ENCODE measurements around the gene CRMP1.
"Not testable (repeated sequence)": the region's sequence is repeated elsewhere in the genome, so short reads cannot be mapped to it uniquely, and the experiment has no call there.

The CRMP1 gene

DNA sequence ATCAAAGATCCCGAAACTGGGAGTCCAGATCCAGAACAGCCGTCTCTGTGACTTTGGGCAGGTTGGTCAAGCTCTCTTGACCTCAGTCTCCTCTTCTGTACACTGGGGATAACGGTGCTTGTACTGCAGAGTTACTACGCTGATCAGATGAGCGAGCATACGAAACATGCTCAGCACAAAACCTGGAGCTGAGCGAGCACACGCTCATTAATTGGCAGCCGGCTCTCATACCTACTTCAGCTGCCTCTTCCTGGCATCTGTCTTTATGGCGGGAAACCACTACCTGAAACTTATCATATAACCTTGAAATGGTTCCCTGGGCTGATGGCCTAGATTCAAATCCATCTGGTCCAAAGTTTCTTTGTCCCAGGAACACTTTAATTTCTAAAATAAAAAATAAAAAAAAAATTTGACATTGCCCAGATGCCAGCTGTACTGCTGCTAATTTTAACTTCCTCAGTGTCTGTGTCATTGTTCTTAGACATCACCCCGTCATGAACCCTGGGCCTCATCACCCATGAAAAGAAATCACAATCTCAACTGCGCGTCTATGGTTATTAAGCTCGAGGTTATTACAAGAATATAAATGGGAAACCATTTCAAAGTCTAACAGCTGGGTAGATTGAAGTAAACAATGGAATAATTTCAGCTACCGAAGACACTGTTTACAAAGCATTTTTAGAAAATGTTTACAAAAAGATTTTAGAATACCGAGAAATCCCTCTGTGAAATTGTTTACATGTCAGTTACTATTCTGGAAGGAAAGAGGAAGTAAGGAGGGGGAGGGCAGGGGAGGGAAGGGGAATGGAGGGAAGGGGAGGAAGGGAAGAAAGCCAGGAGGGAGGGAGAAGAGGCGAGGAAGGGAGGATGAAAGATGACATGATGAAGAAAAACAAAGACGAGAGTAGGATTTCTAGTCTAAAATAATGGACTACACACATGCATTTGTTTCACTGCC is 49.0 kb downstream of the CRMP1 start:
- no peak overlapping the region for H3K4me3 ChIP-seq (ENCODE audit: low read length)
- peaks cover 42% of the 10 kb centered on the region for H3K36me3 ChIP-seq (ENCODE audit: control insufficient read depth, low read depth, low read length)

DNA sequence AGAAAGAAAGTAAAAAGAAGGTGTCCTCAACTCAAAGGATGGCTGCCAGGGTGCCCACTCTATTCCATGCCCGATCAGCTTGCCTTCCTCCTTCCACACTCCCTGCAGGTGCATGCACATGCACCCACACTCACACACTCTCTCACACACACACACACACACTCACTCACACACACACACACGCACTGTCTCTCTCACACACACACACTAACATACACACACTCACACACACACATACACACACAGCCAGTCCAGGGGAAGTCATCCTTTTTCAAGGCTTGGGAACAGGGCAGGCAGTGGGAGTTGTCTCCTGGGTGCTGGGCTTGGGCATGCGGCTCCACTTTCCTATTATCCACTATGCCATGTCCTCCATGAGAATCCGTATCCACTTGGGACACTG is 50.4 kb downstream of the CRMP1 start:
- no peak overlapping the region for H3K4me3 ChIP-seq (ENCODE audit: low read length)
- H3K36me3 ChIP-seq (ENCODE audit: control insufficient read depth, low read depth, low read length), result peaks cover 34% of the 10 kb centered on the region
- no peaks in the 10 kb centered on the region for H3K4me1 ChIP-seq (ENCODE audit: control insufficient read depth, low read depth, low read length)
- no peaks in the 10 kb centered on the region for H3K9me3 ChIP-seq (ENCODE audit: control insufficient read depth, low read depth, low read length)
- H3K27me3 ChIP-seq (ENCODE audit: control insufficient read depth, insufficient read depth, low read length), result no peaks in the 10 kb centered on the region
- no peak overlapping the region for H3K27ac ChIP-seq (ENCODE audit: low read length)
- H3K9ac ChIP-seq (ENCODE audit: low read length), result no peak overlapping the region

More for the DNA sequence above, 49.0 kb downstream of the CRMP1 start:
- H3K4me1 ChIP-seq (ENCODE audit: control insufficient read depth, low read depth, low read length), result no peaks in the 10 kb centered on the region
- H3K27ac ChIP-seq (ENCODE audit: low read length), result no peak overlapping the region
- H3K9ac ChIP-seq (ENCODE audit: low read length), result no peak overlapping the region
- no peaks in the 10 kb centered on the region for H3K9me3 ChIP-seq (ENCODE audit: control insufficient read depth, low read depth, low read length)
- no peaks in the 10 kb centered on the region for H3K27me3 ChIP-seq (ENCODE audit: control insufficient read depth, insufficient read depth, low read length)

DNA sequence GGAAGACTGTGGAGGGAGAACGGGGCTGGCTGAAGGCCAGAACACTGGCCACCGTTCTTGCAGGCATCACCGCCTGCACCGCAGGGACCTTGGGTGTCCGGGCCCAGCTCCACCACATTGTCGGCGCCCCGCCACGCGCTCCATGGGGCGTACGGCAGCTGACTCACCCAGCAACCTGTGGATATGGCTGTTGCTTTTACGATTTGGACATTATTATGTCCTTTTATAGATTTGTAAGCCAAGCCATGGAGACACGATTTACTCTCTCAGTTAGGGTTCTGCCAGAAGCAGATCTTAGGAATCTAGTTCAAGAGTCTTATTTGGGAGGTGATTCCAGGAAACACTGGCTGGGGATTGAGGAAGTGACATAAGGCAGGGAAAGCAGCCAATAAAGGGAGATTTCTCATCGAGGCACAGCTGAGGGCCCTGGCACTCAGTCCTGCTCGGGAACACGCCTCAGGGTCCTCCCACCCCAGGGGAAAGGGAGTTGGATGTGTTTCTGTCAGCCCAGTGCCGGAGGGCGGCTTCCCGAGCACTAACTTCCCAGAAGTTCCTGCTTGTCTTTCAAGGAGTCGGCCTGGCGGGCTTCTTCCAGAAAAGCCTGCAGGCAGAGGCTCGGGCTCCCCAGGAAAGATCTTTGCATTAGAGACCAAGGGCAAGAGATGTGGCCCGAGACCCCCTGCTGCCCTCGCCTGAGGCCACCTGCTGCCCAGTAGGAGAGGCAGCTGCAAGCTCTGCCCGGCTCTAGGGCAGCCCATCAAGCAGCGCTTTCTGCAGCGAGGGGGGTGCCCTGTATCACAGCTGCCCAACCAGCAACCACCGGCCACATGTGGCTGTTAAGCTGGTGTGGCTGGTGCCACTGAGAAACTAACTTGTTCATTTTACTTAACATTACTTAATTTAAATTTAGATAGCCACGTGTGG is 52.9 kb downstream of the CRMP1 start:
- no peaks in the 10 kb centered on the region for H3K9me3 ChIP-seq (ENCODE audit: control insufficient read depth, low read depth, low read length)
- H3K36me3 ChIP-seq (ENCODE audit: control insufficient read depth, low read depth, low read length), result peaks cover 44% of the 10 kb centered on the region
- no peak overlapping the region for H3K4me3 ChIP-seq (ENCODE audit: low read length)
- H3K27me3 ChIP-seq (ENCODE audit: control insufficient read depth, insufficient read depth, low read length), result no peaks in the 10 kb centered on the region
- no peak overlapping the region for H3K9ac ChIP-seq (ENCODE audit: low read length)
- H3K27ac ChIP-seq (ENCODE audit: low read length), result no peak overlapping the region
- no peaks in the 10 kb centered on the region for H3K4me1 ChIP-seq (ENCODE audit: control insufficient read depth, low read depth, low read length)

DNA sequence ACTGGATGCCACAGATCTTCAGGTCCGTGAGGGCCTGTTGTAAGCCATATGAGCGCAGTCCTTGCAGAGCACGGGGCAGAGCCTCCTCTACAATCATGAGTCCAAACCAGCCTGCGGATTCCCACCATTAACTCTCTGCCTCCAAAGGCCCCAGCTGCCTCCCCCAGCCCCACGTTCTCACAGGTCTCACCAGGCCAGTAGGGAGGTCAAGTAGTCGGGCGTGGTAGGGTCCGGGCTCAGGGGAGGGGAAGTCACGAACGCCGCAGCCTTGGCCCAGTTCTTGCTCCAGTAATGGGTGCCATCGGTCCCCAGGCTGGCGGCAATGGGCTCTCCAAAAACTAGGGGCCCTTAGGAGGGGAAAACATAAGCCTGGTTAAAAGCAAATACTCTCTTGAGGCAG is 53.6 kb downstream of the CRMP1 start:
- H3K27me3 ChIP-seq (ENCODE audit: control insufficient read depth, insufficient read depth, low read length), result no peaks in the 10 kb centered on the region
- peaks cover 46% of the 10 kb centered on the region for H3K36me3 ChIP-seq (ENCODE audit: control insufficient read depth, low read depth, low read length)

DNA sequence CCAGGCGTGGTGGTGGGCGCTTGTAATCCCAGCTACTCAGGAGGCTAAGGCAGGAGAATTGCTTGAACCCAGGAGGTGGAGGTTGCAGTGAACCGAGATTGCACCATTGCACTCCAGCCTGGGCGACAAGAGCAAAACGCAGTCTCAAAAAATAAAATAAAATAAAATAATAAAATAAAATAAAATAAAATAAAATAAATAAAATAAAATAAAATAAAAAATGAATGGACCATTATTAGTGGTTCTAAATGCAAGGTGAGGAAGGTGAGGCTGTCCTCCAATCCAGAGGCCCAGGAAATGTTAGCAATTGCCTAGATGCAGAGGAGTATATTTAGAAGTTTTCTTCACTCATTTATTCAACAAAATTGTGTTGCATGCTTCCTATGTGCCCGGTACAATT is 55.4 kb downstream of the CRMP1 start:
- H3K9ac ChIP-seq (ENCODE audit: low read length); H3K4me3 ChIP-seq (ENCODE audit: low read length); H3K9me3 ChIP-seq (ENCODE audit: control insufficient read depth, low read depth, low read length); H3K27ac ChIP-seq (ENCODE audit: low read length); H3K4me1 ChIP-seq (ENCODE audit: control insufficient read depth, low read depth, low read length); H3K27me3 ChIP-seq (ENCODE audit: control insufficient read depth, insufficient read depth, low read length): not testable (repeated sequence)
- peaks cover 41% of the 10 kb centered on the region for H3K36me3 ChIP-seq (ENCODE audit: control insufficient read depth, low read depth, low read length)

More for the DNA sequence above, 53.6 kb downstream of the CRMP1 start:
- Histone ChIP-seq H3K27ac (ENCODE audit: low read length) (no peak overlapping the region), H3K9me3 (ENCODE audit: control insufficient read depth, low read depth, low read length) (no peaks in the 10 kb centered on the region), H3K4me3 (ENCODE audit: low read length) (no peak overlapping the region), H3K9ac (ENCODE audit: low read length) (no peak overlapping the region), H3K4me1 (ENCODE audit: control insufficient read depth, low read depth, low read length) (no peaks in the 10 kb centered on the region)

DNA sequence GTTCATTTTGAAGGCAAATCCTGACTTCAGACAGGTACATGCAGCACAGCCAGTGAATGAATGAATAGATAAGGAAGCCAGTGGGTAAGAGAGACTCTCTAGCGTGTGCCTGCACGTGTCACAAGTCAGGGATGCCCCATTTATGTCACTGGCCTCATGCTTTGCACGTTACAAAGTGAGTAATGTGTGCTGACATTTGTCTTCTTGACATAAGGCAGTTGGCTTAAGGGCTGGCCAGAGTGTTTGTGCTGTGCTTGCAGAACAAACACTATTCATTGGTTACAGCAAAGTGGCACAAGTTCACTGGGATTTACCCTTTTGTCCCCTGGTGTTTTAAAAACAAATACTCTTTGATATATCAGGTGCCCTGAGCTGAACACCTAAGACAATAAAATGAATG is 55.9 kb downstream of the CRMP1 start:
- Histone ChIP-seq H3K9me3 (ENCODE audit: control insufficient read depth, low read depth, low read length) (no peaks in the 10 kb centered on the region), H3K4me3 (ENCODE audit: low read length) (no peak overlapping the region), H3K27ac (ENCODE audit: low read length) (no peak overlapping the region), H3K9ac (ENCODE audit: low read length) (no peak overlapping the region), H3K36me3 (ENCODE audit: control insufficient read depth, low read depth, low read length) (peaks cover 42% of the 10 kb centered on the region), H3K4me1 (ENCODE audit: control insufficient read depth, low read depth, low read length) (no peaks in the 10 kb centered on the region), H3K27me3 (ENCODE audit: control insufficient read depth, insufficient read depth, low read length) (no peaks in the 10 kb centered on the region)

DNA sequence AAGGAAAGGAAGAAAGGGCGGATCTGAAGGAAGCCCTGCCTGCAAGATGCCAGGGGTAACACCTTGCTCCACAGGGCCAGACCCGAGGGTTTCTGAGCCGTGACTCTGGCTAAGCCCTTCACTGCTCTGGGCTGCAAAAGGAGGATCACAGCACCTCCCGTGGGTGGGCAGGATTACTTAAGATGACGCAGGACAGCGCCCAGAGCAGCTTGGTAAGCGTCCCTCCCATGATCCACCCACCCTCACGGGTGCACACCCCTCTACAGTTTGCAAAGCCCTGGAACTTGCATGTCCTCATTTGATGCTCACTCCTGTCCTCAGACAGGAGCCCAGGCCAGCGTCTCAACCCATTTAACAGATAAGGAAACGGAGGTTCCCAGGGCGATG is 64.9 kb downstream of the CRMP1 start:
- Histone ChIP-seq H3K4me3 (ENCODE audit: low read length) (no peak overlapping the region), H3K9me3 (ENCODE audit: control insufficient read depth, low read depth, low read length) (no peaks in the 10 kb centered on the region), H3K27ac (ENCODE audit: low read length) (no peak overlapping the region), H3K27me3 (ENCODE audit: control insufficient read depth, insufficient read depth, low read length) (no peaks in the 10 kb centered on the region), H3K36me3 (ENCODE audit: control insufficient read depth, low read depth, low read length) (peaks cover 42% of the 10 kb centered on the region), H3K4me1 (ENCODE audit: control insufficient read depth, low read depth, low read length) (no peaks in the 10 kb centered on the region), H3K9ac (ENCODE audit: low read length) (no peak overlapping the region)

DNA sequence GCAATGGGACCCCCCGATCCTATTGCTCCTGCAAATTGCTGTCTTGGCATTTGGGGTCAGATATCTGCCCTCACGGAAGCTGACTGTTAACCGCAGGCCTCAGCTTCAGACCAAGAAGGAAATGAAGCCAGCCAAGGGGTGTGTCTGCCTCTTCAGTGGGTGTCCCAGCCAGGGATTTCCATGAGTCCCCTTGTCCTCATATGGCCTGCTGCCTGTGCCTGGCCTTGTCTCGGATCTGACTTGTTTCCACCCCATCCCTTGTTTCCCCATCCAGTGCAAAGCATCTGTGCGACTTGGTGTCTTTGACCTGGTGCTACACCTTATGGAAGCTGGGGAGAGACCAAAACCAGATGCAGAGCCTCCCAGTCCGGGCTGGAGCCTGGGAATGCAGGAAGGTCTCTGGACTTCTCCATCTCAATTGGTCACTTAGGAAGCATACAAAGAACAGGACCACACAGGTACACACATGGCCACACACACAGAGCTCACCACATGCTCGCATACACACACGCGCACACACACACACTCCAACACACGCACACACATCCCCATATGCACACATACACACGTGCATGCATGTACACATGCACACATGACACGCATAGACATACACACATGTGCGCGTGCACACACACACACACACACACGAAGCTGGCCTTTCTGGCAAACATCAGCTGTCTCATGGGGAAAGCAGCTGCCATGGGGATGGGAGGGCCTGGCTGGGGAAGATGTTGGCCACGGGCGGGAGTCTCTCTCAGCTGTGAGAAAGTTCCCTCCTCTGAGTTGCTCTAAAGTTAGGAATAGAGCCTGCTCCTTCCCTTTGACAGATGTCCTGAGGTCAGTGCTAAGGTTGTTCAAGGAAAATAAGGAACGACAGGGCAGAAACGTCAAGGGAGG is 65.5 kb downstream of the CRMP1 start:
- Histone ChIP-seq H3K27me3 (ENCODE audit: control insufficient read depth, insufficient read depth, low read length) (no peaks in the 10 kb centered on the region), H3K4me1 (ENCODE audit: control insufficient read depth, low read depth, low read length) (no peaks in the 10 kb centered on the region), H3K9ac (ENCODE audit: low read length) (no peak overlapping the region), H3K4me3 (ENCODE audit: low read length) (no peak overlapping the region), H3K27ac (ENCODE audit: low read length) (no peak overlapping the region), H3K36me3 (ENCODE audit: control insufficient read depth, low read depth, low read length) (peaks cover 43% of the 10 kb centered on the region), H3K9me3 (ENCODE audit: control insufficient read depth, low read depth, low read length) (no peaks in the 10 kb centered on the region)

DNA sequence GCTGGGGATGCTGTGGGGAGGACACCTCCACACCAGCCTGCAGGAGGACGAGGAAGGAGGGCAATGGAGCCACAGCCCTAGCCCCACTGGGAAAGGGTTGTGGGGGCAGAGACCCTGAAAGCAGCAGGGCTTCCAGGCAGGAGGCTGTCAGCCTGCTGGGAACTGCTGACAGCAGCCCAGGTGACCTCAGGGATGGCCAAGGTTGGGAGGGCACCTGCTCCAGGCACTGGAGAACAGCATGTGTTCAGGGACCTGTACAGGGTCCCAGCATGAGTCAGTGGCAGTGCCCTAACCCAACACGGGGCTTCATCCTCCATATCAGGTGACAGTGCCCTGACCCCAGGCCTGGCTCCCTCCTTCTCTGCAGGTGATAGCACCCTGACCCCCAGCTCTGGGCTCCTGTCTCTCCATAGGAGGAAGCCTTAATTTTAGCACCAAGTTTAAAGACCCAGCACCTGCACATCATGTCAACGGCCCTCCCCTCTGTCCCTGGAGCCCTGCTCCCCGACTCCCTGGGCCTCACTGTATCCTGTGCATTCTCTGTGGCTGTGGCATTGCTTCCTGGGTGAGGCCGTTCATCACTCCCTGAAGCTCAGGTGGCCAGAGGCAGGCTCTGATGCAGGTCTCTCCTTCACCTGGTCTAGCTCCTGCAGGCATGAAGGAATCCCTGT is 66.3 kb downstream of the CRMP1 start:
- H3K4me1 ChIP-seq (ENCODE audit: control insufficient read depth, low read depth, low read length), result no peaks in the 10 kb centered on the region
- H3K9me3 ChIP-seq (ENCODE audit: control insufficient read depth, low read depth, low read length), result no peaks in the 10 kb centered on the region
- H3K4me3 ChIP-seq (ENCODE audit: low read length), result no peak overlapping the region
- no peak overlapping the region for H3K27ac ChIP-seq (ENCODE audit: low read length)
- peaks cover 45% of the 10 kb centered on the region for H3K36me3 ChIP-seq (ENCODE audit: control insufficient read depth, low read depth, low read length)
- no peaks in the 10 kb centered on the region for H3K27me3 ChIP-seq (ENCODE audit: control insufficient read depth, insufficient read depth, low read length)
- no peak overlapping the region for H3K9ac ChIP-seq (ENCODE audit: low read length)

DNA sequence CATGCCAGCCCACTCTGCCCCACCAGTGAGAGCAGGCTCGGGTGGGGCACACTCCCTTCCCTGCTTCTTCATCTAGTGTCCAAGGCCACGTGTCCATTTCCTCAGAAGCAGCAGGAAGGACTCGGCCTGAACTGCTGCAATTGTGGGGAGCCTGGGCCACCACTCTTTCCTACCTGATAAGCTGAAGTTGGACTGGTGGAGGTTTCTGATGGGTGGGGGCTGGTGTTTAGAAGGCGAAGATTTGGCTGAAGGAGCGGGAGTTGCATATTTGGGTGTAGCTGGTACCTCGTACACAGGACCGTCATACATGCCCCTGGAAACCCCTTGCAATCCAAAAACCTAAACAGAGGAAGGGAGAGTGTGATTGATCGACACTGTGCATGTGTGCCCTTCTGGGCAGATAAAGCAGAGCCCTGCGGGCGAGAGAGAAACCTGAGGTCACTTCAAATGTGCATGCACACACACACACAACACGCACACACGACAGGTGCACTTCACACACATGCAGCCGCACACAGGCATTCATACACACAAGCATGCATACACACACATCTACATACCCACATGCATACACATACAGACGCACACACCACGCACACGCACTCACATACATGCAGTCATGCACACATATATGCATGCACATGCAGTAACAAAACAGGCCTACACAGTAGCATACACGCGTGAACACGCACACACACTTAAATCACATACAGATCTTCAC is 67.4 kb downstream of the CRMP1 start:
- H3K9me3 ChIP-seq (ENCODE audit: control insufficient read depth, low read depth, low read length), result no peaks in the 10 kb centered on the region
- peaks cover 55% of the 10 kb centered on the region for H3K36me3 ChIP-seq (ENCODE audit: control insufficient read depth, low read depth, low read length)
- H3K9ac ChIP-seq (ENCODE audit: low read length), result no peak overlapping the region
- H3K27me3 ChIP-seq (ENCODE audit: control insufficient read depth, insufficient read depth, low read length), result no peaks in the 10 kb centered on the region
- H3K4me1 ChIP-seq (ENCODE audit: control insufficient read depth, low read depth, low read length), result no peaks in the 10 kb centered on the region
- no peak overlapping the region for H3K4me3 ChIP-seq (ENCODE audit: low read length)
- no peak overlapping the region for H3K27ac ChIP-seq (ENCODE audit: low read length)

Data from iPS-18a (cell line).